ENCODE results near the gene RHOXF2.
"Not testable (repeated sequence)": the region's sequence is repeated elsewhere in the genome, so short reads cannot be mapped to it uniquely, and the experiment has no call there.

RHOXF2 gene

GRCh38 chrX:120158313-120158712 is at the start of gene RHOXF2:
RHOXF2 (plus strand) TSS chrX:120158613; CDS start chrX:120158751, 138 bp downstream.
- DNase-seq, result not testable (repeated sequence)

GRCh38 chrX:120109378-120109777 is 49.0 kb upstream of the RHOXF2 start:
- no peak for DNase-seq

- no peak for DNase-seq
These were observed 46.8 kb upstream of the RHOXF2 start for GRCh38 chrX:120111611-120112010.

- DNase-seq, result no peak
These were observed 42.9 kb upstream of the RHOXF2 start, which contains the start of gene RHOXF1 for GRCh38 chrX:120115438-120115963. RHOXF1 (minus strand) TSS chrX:120115913; CDS start chrX:120115862, 51 bp downstream.

- no peak for DNase-seq
These were observed 38.2 kb upstream of the RHOXF2 start for GRCh38 chrX:120120223-120120622.

DNA sequence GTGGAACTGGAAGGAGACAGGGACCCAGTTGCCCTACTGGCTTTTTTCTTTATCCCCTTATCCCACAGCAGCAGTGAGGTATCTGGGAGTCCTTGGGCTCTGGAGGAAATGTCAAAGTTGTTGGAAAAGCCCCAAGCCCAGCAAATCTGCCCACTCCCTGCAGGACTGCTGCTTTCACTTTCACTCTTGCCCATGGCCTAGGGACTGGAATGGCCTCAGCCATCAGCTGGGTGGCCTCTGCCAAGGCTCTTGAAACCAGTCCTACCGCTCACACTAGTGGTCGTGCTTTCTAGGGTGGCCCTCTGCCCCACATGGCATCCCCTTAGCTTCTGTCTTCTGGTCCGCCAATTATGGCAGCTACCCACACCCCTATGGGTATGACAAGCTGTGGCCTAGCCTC is 33.0 kb upstream of the RHOXF2 start:
- DNase-seq, result no peak

DNA sequence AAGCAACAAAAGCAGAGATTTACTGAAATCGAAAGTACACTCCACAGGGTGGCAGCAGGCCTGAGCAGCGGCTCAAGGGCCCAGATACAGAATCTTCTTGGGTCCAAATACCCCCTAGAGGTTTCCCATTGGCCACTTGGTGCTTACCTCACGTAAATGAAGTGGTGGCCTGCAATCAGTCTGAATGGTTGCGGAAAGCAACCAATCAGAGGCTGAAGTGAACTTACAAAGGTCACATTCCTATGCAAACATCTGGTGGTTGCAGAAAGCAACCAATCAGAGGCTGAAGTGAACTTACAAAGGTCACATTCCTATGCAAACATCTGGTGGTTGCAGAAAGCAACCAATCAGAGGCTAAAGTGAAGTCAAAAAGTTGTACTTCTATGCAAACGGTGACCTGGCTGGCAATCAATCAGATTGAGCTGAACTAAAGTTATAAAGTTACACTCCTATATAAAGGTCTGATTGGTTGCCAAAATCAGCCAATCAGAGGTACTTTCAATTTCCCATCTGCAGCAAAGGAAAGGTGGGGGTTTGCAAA is 30.0 kb upstream of the RHOXF2 start:
- not testable (repeated sequence) for DNase-seq

DNA sequence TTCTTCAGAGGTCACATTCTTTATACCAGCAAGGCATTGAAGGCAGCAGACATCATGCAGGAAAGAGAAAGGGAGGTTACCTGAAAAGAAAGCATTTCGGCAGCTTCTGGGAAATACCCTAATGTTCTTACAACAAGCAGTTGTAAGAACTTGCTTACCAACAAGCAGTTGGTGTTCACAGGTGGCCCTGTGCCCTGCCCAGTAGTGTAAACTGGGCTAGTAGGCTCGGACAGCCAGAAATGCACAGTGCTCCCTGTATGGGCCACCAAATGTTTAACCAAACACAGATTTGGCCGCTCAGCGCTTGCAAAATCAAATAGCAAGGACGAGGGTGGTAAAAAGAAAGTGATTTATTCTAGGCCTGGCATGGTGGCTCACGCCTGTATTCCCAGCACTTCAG is 22.3 kb upstream of the RHOXF2 start:
- DNase-seq, result no peak

GRCh38 chrX:120136840-120137239 is 21.6 kb upstream of the RHOXF2 start:
- DNase-seq, result no peak

DNA sequence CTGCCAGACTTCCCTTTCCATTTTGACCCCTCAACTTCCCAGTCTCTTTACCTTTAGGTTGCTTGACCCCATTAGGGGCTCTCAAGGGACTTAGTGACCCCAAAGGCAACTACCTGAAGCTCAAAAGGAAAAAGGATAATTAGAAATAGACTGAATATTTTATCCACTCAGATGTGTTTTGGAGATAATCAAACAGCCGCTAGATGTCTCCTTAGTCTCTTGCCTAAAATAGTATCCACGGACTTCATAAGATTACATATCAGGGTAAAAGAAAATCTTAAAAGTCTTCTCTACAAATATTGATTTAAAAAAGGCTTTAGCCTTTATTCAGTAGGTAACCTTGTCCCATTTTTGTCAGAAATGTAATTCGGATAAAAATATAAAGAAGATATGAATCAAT is 21.0 kb upstream of the RHOXF2 start:
- DNase-seq, result no peak

DNA sequence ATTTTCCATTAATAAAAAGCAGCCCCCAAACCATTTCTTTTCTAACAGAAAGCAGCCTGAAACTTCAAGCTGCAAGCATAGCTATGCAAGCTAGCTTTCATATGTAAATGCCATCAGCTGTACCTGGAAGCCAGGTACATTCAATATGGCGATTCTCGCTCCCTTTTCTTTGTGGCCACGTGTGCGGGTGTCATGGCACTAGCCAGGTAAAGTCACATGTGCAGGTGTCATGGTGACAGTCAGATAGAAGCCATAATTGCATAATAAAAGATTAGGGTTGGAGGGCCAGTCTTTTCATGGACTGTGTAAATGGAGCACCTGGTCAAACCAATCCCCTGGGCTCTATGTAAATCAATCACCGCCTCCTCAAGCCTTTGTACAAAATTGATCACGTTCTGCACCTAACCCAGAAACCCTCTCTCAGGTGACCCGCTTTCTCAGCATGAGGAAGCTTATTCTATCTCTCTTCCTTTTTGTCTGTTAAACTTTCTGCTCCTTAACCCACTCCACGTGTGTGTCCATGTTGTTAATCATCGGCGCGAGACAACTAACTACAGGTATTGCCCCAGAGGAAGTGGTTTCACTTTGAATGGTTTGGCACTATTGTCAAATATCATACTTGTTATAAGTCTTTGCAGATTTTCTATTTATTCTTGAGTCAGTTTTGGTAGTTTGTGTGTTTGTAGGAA is 18.0 kb upstream of the RHOXF2 start:
- DNase-seq, result no peak

DNA sequence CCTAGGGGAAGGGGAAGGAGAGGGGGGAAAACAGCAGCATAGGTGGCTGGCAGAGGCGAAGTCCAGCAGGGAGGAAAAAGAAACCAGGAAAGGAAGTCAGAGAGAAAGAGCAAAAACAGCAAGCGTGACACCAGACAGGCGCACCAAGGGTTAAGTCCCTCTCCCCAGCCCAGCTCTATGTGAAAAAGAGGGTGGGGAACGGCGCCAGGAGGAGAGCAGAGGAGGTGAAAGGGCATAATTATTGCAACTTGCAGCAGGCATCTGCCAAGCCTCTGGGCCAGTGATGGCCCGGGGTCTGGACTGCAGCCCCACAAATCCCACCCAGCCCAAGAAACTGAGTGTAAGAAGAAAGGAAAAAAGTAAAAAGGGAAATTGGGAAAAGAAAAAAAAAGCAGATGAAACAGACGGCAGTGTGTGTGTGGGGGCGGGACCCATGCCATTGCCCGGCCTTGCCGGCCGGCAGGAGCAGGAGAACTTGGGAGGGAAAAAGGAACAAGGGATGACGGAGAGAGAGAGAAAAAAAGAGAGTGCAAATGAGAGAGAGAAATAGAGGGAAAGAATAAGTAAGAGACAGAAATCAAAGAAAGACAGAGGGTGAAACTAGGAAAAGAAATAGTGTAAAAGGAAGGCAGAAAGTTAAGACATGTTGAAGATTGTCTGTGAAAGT is 14.1 kb upstream of the RHOXF2 start:
- no peak for DNase-seq

- no peak for DNase-seq
These were observed 13.0 kb upstream of the RHOXF2 start for GRCh38 chrX:120145295-120145925.

DNA sequence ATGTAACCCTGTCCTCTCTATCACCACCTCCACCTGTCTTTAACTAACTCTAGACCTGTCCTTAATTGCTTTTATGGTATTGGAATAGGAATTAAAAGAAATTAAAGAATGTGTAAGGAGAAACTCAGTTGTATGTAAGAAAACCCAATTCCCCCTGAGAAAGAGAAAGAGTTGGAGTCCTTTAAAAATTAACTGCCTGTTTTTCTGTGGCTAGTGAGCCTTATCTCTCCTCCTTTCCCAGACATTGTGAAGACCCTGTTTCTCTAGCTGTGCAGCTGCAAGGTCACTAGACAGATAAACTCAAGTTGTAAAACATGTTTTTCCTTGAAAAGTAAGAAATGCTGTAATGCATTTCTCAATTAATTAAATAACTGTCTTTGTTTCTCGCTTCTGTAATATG is 12.1 kb upstream of the RHOXF2 start:
- DNase-seq, result not testable (repeated sequence)

DNA sequence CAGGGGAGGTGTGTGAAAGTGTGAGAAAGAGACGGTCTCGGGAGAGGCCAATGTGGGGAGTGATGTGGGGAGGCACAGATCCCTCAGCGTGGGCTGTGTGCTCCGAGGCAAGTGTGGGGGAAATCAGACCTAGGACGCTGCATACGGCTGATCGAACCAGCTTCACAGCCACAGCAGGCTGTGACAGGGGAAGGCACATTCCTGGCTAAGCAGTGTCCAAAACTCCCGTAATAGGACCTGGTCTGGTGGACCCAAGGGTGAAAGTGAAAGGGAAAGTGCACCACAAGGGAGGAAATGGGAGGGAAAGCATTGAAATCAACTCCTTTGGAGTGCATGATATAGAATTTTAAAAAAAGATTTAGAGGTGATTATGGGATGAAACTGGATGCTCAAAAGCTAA is 10.9 kb upstream of the RHOXF2 start:
- no peak for DNase-seq

DNA sequence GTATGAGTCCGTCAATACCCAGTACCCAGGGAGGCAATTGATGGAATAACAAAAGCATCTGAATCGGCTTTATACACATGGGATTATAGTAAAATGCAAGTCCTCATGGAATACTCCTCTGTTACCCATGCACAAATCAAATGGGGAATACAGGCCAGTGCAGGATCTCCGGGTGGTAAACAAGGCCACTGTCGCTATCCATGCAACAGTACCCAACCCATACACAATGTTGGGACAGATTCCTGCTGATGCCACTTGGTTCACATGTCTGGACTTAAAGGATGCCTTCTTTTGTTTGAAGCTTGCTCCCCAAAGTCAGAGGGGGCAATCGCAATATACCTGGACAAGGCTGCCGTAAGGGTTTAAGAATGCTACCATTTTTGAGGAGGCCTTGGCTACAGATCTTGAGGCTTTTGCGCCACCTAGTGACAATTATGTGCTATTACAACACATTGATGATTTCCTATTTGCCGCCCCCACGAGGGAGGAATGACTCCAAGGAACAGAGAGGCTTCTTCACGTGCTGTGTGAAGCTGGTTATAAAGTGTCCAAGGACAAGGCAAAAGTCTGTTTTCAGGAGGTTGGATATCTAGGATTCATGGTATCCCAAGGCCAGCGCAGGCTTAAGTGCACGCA is 8.2 kb upstream of the RHOXF2 start:
- not testable (repeated sequence) for DNase-seq

DNA sequence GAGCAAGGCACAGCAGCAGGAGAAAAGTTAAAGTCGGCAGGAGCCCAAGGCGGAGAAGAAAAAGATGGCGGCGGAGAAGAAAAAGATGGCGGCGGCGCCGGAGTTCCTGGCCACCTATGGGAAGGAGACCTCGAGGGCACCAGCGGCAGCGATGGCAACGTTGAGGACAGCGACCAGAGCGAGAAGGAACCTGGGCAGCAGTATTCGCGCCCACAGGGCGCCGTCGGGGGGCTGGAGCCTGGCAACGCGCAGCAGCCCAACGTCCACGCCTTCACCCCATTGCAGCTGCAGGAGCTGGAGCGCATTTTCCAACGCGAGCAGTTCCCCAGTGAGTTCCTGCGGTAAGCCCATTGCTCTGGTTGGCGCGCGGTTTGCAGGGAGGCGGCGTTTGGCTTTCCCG is 673 bp downstream of the RHOXF2 start:
- not testable (repeated sequence) for DNase-seq

DNA sequence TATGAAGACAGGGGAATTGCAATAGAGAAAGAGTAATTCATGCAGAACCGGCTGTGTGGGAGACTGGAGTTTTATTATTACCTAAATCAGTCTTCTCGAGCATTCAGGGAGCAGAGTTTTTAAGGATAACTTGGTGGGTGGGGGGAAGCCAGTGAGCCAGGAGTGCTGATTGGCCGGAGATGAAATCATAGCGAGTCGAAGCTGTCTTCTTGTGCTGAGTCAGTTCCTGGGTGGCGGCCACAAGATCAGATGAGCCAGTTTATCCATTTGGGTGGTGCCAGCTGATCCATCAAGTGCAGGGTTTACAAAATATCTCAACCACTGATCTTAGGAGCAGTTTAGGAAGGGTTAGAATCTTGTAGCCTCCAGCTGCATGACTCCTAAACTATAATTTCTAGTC is 34.8 kb downstream of the RHOXF2 start:
- DNase-seq, result not testable (repeated sequence)

DNA sequence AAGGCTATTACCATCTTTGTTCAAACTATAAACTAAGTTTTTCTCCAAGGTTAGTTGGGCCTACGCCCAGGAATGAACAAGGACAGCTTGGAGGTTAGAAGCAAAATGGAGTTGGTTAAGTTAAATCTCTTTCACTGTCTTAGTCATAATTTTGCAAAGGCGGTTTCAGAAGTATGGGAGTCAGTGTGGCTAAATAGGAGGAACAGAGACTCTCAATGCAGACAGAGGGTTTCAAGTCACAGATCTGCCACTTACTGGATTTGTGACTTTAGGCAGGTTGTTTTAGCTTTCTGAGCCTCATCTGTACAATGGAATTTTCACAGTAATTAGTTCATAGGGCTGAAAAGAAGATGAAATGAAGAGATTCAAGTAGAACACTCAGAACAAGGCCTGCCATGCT is 35.3 kb downstream of the RHOXF2 start:
- not testable (repeated sequence) for DNase-seq

DNA sequence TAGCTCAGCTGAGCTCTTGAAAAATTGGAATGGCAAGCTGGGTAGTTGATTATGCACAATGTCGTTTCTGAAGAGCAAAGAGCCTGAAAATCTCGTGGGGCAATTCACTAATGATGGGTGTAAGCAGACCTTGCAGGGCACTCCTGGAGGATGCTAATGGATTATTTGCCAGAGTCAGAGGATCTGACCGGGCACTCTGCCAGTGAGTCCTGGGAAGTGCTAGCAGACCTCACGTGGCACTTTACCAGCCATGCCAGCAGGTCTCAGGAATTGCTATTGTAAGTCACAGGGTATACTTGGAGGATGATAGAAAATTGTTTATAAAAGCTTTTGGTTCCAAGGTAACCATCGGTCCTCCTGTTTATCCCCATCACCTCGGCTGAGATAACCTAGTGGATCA is 37.4 kb downstream of the RHOXF2 start:
- DNase-seq, result not testable (repeated sequence)

DNA sequence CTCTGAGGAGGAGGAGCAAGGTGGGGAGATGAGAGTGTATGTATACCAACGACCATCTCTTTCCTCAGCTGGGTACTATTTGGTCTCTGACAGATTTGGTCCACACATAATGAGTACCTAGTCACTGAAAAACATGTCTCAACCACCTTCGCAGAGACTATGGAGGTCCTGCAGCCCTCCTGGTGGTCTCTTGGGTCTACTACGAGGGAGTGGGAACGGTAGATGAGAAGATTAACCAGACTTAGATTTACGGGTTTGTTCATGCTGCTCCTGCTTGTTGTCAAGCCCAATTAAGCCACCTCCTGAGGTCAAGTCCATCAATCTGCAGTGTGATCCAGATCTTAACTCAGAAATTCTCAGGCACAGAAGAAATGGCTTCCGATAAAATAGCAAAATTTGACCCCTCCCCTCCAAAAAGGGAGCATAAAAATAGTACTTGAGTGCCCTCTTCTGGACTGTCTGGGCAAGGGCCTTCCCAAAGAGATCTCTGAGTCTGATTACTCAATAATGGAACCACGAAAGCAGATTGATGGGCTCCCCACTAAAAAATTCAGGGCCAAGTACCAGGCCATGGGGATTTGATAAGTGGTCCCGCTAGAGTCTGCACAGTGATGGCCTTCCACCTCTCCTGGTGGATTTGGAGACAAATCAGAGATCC is 38.3 kb downstream of the RHOXF2 start:
- not testable (repeated sequence) for DNase-seq

GRCh38 chrX:120200851-120201250 is 42.4 kb downstream of the RHOXF2 start:
- no peak for DNase-seq
